ENCODE measurements around the gene ASB13.

ASB13 gene

GRCh38 chr10:5645944-5646617 lies 20.3 kb downstream of the ASB13 start:
- no peak for DNase-seq

GRCh38 chr10:5645375-5645774 lies 21.0 kb downstream of the ASB13 start:
- DNase-seq = no peak

GRCh38 chr10:5644930-5645329 lies 21.5 kb downstream of the ASB13 start:
- no peak for DNase-seq

- no peak for DNase-seq
These were observed 22.9 kb downstream of the ASB13 start for GRCh38 chr10:5643346-5644067.

GRCh38 chr10:5641501-5641900 lies 24.9 kb downstream of the ASB13 start:
- DNase-seq = no peak

DNA sequence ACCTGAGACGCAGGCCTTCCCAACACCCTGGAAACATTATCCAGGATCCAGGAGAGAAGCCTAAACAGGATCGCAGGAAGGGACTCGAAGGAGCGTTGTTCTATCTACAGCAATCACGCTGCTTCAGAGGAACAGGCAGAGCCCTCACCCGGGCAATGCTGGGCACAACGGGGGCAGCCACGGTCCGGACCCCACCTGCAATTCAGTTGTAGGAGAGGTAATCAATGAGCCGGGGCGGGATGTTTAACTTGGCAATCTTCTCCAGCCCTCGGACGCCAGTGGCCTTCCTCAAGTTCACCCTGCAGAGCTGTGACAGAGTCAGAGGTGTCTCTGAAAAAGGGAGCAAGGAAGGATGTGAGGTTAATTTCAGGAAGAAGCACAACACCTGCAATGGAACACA lies 25.9 kb downstream of the ASB13 start:
- no peak for DNase-seq

- no peak for DNase-seq
These were observed 26.4 kb downstream of the ASB13 start for GRCh38 chr10:5640036-5640435.

DNA sequence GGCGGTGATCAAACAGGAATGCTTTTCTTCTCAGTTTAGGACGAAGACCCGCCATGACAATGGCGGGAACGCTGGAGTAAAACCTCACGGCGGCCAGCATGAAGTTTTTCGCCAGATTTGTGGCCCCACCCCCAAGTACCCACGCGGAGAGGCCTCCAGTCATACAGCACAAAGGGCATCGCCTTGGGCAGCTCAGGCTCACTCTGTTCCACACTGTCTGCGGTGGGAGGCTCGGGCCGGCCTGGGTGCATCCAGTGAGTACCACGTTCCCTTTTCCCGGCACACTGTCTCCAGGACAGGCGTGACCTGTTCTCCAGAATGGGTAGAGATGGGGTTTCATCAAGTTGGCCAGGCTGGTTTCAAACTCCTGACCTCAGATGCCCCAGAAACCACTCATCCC lies 27.3 kb downstream of the ASB13 start:
- DNase-seq = no peak

DNA sequence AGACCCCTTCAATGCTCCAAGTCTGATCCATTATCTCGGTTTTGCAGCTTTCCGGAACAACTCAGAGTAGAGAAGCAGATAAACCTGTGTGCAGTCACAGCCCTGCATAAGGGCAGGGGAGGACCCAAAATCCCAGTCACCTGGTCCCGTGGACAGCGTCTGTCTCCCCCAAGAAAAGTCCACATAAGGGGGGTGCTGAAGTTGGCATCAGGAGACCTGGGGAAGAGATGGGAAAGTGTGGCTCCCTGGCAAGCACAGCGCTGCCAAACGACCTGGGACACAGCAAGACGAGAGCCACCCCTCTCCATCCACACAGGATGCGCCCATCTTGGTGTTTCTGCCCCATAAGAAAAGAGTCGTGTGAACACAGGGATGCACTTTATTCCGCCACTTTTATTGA lies 27.9 kb downstream of the ASB13 start:
- DNase-seq = no peak

DNA sequence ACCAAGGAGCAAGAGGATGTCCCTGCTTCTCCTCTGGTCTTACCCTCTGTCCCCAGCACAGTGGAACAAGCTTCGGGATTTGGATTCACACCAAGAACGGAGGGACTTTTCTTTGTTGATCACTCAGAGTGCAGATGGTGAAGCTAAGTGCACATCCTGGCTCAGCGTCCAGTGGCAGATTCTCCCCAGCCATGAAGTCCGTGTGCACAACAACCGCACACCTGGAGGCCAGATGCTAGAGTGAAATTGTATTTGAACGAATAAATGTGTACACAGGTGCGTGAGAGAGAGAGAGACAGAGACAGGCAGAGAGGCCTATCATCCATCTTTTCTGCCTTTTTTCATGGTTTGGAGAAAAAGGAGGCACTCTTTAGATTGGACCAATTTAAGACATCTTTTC lies 31.5 kb downstream of the ASB13 start:
- no peak for DNase-seq

- no peak for DNase-seq
These were observed 33.1 kb downstream of the ASB13 start for GRCh38 chr10:5633166-5633749.

DNA sequence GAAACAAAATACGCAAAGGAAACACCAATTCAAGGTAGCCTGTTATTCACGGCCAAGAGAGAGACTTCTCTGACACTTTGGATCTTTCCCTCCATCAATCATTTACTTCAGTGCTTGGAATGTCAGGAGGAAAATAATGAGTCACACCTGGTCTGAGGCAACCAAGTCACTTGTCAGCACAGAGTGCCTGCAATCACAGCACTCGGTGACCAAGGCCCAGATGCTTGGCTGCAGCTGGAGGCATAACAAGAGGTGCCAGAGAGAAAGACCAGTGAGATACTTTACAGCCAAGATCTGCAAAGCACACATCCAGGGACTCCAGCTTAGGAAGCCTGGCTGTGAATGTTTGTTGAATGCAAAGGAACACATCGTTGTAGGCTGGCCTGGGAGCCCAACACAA lies 33.9 kb downstream of the ASB13 start:
- no peak for DNase-seq

GRCh38 chr10:5631936-5632335 lies 34.5 kb downstream of the ASB13 start:
- no peak for DNase-seq

- no peak for DNase-seq
These were observed 36.3 kb downstream of the ASB13 start for GRCh38 chr10:5630112-5630436.

GRCh38 chr10:5629303-5630111 lies 36.9 kb downstream of the ASB13 start:
- DNase-seq = peak; percentile 52

- DNase-seq = no peak
These were observed 37.7 kb downstream of the ASB13 start for GRCh38 chr10:5628451-5629302.

- DNase-seq = no peak
These were observed 38.8 kb downstream of the ASB13 start for GRCh38 chr10:5627486-5628044.

DNA sequence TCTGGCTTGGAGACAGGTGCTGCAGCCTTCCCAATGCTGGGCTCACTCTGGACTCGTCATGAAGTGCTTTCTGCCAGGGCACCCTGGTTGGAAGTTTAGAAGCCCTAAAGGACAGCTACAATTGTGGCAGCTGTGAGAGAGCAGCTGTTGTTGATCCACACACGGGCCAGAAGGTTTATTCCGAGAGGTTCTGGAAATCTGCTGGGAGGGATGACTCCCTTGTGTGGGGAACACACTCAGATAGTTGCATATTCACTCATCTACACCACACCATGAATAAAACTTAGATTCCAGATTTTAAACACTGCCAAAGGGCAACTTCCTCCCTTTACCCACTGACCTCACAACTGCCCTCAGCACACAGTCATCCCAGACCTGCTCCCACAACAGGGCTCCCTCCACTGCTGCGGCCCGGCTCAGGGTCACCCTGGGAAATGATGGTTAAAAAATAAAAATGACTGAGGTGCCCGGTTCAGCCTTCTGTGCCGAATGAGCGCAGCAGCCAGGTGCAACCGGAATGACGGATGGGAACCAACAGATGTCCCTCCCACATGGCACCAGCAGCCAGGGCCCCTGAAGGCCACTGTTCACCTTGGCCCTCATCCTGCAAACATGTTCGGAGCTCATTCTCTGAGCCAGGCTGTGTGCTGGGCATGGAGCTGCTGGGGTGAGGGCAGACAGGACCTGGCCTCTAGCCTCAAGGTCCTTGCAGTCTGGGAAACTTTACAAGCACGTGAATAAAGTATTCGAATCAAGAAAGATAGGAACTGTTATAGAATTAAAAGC lies 40.2 kb downstream of the ASB13 start:
- no peak for DNase-seq

DNA sequence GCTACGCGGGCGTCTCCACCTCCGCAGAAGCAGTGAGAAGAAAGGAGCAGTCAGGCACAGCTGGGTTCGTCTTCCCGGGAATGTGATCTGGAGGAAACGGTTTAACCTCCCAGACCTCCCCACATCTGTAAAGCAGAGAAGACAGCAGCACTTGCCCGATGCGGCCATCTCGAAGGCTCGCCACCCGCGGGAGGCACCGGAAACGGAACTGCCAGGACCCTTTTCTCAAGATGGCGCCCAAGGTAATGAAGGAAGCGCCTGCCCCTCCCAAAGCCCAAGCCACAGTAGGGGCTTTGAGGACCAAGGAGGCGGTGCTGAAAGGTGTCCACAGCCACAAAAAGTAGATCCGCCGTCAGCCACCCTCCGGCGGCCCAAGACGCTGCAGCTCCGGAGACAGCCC lies 41.7 kb downstream of the ASB13 start:
- DNase-seq = no peak

GRCh38 chr10:5623081-5623748 lies 43.2 kb downstream of the ASB13 start:
- DNase-seq = peak; percentile 73
